ENCODE results near the gene IL37.

DNA sequence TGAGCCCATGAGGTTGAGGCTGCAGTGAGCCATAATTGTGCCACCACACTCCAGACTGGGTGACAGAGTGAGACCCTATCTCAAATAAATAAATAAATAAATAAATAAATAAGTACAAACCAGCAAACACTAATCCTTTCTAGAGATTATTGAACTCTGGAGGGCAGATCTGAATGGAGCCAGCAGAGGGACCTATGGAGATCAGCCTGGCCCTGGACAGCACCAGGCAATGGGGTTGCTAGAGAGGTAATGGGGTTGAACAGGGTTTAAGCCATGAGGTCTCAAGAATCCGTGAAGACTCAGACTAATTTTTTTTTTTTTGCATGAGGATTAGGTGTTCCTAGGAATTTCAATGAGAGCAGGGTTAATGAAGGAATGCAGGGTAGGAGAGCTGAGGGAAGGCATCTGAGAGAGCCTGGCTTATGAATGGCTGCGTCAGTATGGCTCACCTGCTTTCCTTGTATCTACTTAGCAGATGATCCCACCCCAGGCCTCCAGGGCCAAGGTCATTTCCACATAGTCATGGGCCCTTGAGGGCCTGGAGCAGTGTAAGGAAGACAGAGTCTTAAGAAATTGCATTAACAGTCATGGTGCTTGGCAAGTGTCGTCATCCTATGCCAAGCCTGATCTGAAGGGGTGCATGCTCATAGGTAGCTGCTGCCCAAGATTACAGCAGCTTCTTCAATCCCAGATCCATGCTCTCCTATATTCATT, 34.6 kb upstream of the IL37 start:
- TF ChIP-seq CTCF (IDR thresholded peaks at IDR 0.05) (no peak), POLR2A (IDR thresholded peaks at IDR 0.05) (no peak)
